K562 (cell line): ENCODE data around the gene PLAC9. TPM values are rescaled to one million over a fixed set of nuclear protein-coding genes. Genes with fewer than 3 reads are reported as not detected.

Experiments used
- CSDE1 ChIP-seq, 2 experiments: fragments of 450-650 bp; IDR thresholded peaks; 2 replicates each; pipeline ENCODE4 v1.6.1; 2016; ENCODE audit warnings: mild to moderate bottlenecking in 1 of 2
- ZNF124 ChIP-seq: sonication (generic); formaldehyde crosslinking; IDR thresholded peaks from 2 replicates; pipeline ENCODE4 v1.8.1; 2022; ENCODE audit warnings: missing genetic modification reagents
- ZNF764 ChIP-seq: fragments of 250-450 bp; sonication (Bioruptor Pico); IDR thresholded peaks from 2 replicates; pipeline ENCODE4 v1.4.0; 2020; ENCODE audit warnings: low read depth, mild to moderate bottlenecking, moderate library complexity
- polyA plus RNA-seq, 8 experiments: library from polyadenylated mRNA; depleted of rRNA in 4 of 8; stranded (reverse) in 5 of 8; unstranded in 3 of 8; fragments of >200 nt; fragmentation: Nextera tagmentation in 2 of 8; fragmentation: Illumina TruSeq in 1 of 8; extraction: Ambion mirVana in 2 of 8; extraction: Trizol in 1 of 8; gene quantifications; 2 replicates each; pipeline versions ENCODE4 v1.2.1 to v1.2.3, GENCODE V29; 2011 to 2014; ENCODE audit warnings: inconsistent platforms in 1 of 8, missing spikeins in 1 of 8
- total RNA-seq, 7 experiments: library from RNA; depleted of rRNA in 6 of 7; stranded (reverse); fragments of >200 nt in 6 of 7; fragmentation: Illumina TruSeq in 2 of 7; extraction: Trizol in 2 of 7; gene quantifications; 2 replicates each; pipeline versions ENCODE4 v1.2.1 to v1.2.3, GENCODE V29; 2011 to 2021; ENCODE audit warnings: low replicate concordance in 1 of 7
- TF ChIP-seq, protein P1 (sequence below), 2 experiments: fragments of 450-650 bp; formaldehyde crosslinking in 1 of 2; IDR thresholded peaks; 2 replicates each; pipeline versions ENCODE4 v1.4.0 to v1.6.1; 2014 to 2020; ENCODE audit warnings: mild to moderate bottlenecking in 2 of 2, borderline replicate concordance in 1 of 2, low read depth in 1 of 2
- TF ChIP-seq, protein P2 (sequence below): fragments of 250-450 bp; sonication (Bioruptor Pico); IDR thresholded peaks from 2 replicates; pipeline ENCODE4 v1.5.0; 2021; ENCODE audit warnings: mild to moderate bottlenecking, borderline replicate concordance
- TF ChIP-seq, protein P3 (sequence below): sonication (generic); formaldehyde crosslinking; IDR thresholded peaks from 2 replicates; pipeline ENCODE4 v1.8.1; 2023; ENCODE audit warnings: missing genetic modification reagents, mild to moderate bottlenecking, borderline replicate concordance
- TF ChIP-seq, protein P4 (sequence below), 3 experiments: IDR thresholded peaks in 2 of 3; conservative IDR thresholded peaks in 1 of 3; 2 replicates each; pipeline ENCODE4 v1.5.1; 2011 to 2012; ENCODE audit warnings: low read length in 3 of 3, mild to moderate bottlenecking in 3 of 3, control low read depth in 2 of 3, improper control_type of control experiment in 1 of 3, inconsistent platforms in 1 of 3, low read depth in 1 of 3, mixed read lengths in 1 of 3, moderate library complexity in 1 of 3; ENCODE audit not compliant: insufficient read depth in 2 of 3

PLAC9 gene
- total and polyA plus RNA-seq, 9 of the 15 experiments (the other 6 are each of a cell fraction or from before 2014, with no cell fraction given): not detected

DNA sequence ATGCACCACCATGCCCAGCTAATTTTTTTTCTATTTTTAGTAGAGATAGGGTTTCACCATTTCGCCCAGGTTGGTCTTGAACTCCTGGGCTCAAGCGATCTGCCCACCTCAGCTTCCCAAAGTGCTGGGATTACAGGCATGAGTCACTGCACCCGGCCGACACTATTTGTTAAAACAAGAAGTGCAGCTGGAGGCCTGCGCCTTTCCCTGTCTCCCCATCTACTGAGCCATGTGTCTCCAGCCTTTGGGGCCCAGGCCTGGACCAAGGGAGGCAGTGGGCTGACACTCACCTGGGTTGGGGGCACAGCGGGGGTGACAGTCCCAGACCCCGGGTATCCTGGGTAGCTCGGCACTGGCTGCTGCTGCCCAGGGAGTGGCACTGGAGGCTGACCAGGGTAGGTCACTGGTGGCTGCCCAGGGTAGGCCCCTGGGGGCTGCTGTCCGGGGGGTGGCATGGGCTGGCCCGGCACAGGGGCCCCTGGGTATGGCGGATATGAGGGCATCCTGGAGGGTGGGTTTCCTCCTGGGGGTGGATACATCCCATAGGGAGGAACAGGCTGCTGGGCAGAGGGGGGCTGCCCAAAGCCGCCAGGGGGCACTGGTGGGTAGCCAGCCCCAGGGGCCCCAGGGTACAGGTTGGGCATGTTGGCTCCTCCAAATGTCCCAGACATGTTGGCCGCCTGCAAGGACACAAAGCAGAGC is 36.3 kb downstream of the PLAC9 start (continued):
- TF ChIP-seq, protein P1, sequence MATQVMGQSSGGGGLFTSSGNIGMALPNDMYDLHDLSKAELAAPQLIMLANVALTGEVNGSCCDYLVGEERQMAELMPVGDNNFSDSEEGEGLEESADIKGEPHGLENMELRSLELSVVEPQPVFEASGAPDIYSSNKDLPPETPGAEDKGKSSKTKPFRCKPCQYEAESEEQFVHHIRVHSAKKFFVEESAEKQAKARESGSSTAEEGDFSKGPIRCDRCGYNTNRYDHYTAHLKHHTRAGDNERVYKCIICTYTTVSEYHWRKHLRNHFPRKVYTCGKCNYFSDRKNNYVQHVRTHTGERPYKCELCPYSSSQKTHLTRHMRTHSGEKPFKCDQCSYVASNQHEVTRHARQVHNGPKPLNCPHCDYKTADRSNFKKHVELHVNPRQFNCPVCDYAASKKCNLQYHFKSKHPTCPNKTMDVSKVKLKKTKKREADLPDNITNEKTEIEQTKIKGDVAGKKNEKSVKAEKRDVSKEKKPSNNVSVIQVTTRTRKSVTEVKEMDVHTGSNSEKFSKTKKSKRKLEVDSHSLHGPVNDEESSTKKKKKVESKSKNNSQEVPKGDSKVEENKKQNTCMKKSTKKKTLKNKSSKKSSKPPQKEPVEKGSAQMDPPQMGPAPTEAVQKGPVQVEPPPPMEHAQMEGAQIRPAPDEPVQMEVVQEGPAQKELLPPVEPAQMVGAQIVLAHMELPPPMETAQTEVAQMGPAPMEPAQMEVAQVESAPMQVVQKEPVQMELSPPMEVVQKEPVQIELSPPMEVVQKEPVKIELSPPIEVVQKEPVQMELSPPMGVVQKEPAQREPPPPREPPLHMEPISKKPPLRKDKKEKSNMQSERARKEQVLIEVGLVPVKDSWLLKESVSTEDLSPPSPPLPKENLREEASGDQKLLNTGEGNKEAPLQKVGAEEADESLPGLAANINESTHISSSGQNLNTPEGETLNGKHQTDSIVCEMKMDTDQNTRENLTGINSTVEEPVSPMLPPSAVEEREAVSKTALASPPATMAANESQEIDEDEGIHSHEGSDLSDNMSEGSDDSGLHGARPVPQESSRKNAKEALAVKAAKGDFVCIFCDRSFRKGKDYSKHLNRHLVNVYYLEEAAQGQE (IDR thresholded peaks at IDR 0.05; ENCODE audit: borderline replicate concordance): peak; percentile 43; the same call in 1 of the 2 replicates
- TF ChIP-seq, protein P1 (CRISPR knock-in tag; IDR thresholded peaks at IDR 0.05; ENCODE audit: low read depth): no peak
- no peak for TF ChIP-seq ZNF764 (CRISPR knock-in tag)
- TF ChIP-seq, protein P2, sequence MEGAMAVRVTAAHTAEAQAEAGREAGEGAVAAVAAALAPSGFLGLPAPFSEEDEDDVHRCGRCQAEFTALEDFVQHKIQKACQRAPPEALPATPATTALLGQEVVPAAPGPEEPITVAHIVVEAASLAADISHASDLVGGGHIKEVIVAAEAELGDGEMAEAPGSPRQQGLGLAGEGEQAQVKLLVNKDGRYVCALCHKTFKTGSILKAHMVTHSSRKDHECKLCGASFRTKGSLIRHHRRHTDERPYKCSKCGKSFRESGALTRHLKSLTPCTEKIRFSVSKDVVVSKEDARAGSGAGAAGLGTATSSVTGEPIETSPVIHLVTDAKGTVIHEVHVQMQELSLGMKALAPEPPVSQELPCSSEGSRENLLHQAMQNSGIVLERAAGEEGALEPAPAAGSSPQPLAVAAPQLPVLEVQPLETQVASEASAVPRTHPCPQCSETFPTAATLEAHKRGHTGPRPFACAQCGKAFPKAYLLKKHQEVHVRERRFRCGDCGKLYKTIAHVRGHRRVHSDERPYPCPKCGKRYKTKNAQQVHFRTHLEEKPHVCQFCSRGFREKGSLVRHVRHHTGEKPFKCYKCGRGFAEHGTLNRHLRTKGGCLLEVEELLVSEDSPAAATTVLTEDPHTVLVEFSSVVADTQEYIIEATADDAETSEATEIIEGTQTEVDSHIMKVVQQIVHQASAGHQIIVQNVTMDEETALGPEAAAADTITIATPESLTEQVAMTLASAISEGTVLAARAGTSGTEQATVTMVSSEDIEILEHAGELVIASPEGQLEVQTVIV: no peak
- TF ChIP-seq ZNF124: no peak
- TF ChIP-seq, protein P3, sequence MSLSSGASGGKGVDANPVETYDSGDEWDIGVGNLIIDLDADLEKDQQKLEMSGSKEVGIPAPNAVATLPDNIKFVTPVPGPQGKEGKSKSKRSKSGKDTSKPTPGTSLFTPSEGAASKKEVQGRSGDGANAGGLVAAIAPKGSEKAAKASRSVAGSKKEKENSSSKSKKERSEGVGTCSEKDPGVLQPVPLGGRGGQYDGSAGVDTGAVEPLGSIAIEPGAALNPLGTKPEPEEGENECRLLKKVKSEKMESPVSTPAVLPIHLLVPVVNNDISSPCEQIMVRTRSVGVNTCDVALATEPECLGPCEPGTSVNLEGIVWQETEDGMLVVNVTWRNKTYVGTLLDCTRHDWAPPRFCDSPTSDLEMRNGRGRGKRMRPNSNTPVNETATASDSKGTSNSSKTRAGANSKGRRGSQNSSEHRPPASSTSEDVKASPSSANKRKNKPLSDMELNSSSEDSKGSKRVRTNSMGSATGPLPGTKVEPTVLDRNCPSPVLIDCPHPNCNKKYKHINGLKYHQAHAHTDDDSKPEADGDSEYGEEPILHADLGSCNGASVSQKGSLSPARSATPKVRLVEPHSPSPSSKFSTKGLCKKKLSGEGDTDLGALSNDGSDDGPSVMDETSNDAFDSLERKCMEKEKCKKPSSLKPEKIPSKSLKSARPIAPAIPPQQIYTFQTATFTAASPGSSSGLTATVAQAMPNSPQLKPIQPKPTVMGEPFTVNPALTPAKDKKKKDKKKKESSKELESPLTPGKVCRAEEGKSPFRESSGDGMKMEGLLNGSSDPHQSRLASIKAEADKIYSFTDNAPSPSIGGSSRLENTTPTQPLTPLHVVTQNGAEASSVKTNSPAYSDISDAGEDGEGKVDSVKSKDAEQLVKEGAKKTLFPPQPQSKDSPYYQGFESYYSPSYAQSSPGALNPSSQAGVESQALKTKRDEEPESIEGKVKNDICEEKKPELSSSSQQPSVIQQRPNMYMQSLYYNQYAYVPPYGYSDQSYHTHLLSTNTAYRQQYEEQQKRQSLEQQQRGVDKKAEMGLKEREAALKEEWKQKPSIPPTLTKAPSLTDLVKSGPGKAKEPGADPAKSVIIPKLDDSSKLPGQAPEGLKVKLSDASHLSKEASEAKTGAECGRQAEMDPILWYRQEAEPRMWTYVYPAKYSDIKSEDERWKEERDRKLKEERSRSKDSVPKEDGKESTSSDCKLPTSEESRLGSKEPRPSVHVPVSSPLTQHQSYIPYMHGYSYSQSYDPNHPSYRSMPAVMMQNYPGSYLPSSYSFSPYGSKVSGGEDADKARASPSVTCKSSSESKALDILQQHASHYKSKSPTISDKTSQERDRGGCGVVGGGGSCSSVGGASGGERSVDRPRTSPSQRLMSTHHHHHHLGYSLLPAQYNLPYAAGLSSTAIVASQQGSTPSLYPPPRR (CRISPR knock-in tag): no peak
- TF ChIP-seq, protein P4, sequence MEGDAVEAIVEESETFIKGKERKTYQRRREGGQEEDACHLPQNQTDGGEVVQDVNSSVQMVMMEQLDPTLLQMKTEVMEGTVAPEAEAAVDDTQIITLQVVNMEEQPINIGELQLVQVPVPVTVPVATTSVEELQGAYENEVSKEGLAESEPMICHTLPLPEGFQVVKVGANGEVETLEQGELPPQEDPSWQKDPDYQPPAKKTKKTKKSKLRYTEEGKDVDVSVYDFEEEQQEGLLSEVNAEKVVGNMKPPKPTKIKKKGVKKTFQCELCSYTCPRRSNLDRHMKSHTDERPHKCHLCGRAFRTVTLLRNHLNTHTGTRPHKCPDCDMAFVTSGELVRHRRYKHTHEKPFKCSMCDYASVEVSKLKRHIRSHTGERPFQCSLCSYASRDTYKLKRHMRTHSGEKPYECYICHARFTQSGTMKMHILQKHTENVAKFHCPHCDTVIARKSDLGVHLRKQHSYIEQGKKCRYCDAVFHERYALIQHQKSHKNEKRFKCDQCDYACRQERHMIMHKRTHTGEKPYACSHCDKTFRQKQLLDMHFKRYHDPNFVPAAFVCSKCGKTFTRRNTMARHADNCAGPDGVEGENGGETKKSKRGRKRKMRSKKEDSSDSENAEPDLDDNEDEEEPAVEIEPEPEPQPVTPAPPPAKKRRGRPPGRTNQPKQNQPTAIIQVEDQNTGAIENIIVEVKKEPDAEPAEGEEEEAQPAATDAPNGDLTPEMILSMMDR (IDR thresholded peaks at IDR 0.05 in 2 of 3, conservative IDR thresholded peaks at IDR 0.05 in 1 of 3; ENCODE audit: insufficient read depth in 2 of 3, low read depth in 1 of 3, low read length in 3 of 3): peak; percentile 56 to 61 (median 59)
- TF ChIP-seq CSDE1 (IDR thresholded peaks at IDR 0.05): no peak
